22Rv1 (cell line): ENCODE results near the gene STRIP2.
"Not testable (repeated sequence)": the region's sequence is repeated elsewhere in the genome, so short reads cannot be mapped to it uniquely, and the experiment has no call there.

Experiments used
- H3K27ac ChIP-seq: fragments of 450-650 bp; 2 replicates; pipeline ENCODE4 v1.5.1; 2017
- ZFX ChIP-seq: fragments of 450-650 bp; IDR thresholded peaks from 2 replicates; pipeline ENCODE4 v1.6.1; 2017; ENCODE audit warnings: antibody characterized with exemption, borderline replicate concordance
- TF ChIP-seq, protein P1 (sequence below): fragments of 450-650 bp; IDR thresholded peaks from 2 replicates; pipeline ENCODE4 v1.5.1; 2017; ENCODE audit warnings: mild to moderate bottlenecking

STRIP2 gene

DNA sequence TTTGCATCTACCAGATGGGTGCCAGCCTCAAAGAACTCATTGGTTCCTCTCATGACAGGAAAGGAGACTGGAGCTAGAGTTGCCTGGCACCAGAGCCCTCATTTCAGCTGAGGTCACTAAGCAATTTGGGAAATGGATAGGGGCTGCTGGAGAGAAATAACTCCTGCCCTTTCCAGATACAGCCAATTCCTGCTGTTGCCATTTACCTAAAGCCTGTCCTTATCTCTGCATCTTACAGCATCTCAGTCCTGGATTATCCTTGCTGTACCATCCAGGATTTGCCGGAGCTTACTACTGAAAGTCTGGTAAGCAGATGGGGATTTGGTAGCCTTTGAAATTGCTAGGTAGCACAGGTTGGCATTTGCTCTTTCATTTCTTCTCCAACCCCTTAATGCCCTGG is 36.2 kb downstream of the STRIP2 start:
- no peak for TF ChIP-seq ZFX
- TF ChIP-seq, protein P1, sequence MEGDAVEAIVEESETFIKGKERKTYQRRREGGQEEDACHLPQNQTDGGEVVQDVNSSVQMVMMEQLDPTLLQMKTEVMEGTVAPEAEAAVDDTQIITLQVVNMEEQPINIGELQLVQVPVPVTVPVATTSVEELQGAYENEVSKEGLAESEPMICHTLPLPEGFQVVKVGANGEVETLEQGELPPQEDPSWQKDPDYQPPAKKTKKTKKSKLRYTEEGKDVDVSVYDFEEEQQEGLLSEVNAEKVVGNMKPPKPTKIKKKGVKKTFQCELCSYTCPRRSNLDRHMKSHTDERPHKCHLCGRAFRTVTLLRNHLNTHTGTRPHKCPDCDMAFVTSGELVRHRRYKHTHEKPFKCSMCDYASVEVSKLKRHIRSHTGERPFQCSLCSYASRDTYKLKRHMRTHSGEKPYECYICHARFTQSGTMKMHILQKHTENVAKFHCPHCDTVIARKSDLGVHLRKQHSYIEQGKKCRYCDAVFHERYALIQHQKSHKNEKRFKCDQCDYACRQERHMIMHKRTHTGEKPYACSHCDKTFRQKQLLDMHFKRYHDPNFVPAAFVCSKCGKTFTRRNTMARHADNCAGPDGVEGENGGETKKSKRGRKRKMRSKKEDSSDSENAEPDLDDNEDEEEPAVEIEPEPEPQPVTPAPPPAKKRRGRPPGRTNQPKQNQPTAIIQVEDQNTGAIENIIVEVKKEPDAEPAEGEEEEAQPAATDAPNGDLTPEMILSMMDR, result no peak
- no peak overlapping the region for H3K27ac ChIP-seq

DNA sequence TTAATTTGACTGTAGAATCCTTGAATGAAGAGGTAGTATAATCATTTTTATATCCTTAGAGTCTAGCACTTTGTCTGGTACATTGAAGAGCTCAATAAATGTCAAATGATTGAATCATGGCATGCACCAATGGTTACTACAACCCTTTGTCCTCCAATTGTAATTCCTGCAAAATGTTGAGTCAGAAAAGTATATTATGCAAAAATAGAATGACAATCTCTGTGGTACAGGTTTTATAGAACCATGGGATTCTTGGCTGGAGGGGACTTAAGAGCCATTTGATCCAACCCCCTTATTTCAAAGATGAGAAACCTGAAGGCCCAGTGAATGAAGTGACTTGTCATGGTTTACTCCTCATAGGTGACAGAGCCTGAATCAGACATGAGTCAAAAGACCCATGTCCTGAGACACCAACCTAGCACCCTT is 37.2 kb downstream of the STRIP2 start:
- no peak for TF ChIP-seq ZFX
- TF ChIP-seq, protein P1, result no peak
- H3K27ac ChIP-seq, result no peak overlapping the region

DNA sequence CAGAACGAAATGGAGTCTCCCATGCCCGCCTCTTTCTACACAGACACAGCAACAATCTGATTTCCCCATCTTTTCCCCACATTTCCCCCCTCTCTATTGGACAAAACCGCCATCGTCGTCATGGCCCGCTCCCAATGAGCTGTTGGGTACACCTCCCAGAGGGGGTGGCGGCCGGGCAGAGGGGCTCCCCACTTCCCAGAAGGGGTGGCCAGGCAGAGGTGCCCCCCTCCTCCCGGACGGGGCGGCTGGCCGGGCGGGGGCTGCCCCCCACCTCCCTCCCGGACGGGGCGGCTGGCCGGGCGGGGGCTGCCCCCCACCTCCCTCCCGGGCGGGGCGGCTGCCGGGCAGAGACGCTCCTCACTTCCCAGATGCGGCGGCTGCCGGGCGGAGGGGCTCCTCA is 41.7 kb downstream of the STRIP2 start:
- H3K27ac ChIP-seq, result not testable (repeated sequence)

DNA sequence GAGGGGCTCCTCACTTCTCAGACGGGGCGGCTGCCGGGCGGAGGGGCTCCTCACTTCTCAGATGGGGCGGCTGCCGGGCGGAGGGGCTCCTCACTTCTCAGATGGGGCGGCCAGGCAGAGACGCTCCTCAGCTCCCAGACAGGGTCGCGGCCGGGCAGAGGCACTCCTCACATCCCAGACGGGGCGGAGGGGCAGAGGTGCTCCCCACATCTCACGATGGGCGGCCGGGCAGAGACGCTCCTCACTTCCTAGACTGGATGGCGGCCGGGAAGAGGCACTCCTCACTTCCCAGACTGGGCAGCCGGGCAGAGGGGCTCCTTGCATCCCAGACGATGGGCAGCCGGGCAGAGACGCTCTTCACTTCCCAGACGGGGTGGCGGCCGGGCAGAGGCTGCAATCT is 42.2 kb downstream of the STRIP2 start:
- H3K27ac ChIP-seq, result not testable (repeated sequence)

DNA sequence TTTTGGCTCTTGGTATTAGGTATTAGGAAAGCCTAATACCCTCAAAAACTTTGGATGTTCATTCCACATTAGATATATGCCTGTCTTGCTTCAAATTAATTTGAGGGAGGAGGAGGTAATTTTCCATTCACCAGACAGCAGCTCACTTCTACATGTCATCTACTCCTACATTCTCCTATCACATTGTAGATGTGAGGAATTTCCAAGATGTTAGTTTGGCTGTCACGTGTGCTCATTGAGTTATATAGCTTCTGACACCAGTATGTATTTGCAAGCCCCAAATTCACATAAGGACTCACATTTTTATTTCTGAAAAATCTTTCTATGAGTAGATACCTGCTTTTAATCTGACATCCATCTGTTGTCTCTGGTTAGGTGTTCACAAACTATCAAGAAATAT is 45.6 kb downstream of the STRIP2 start:
- TF ChIP-seq, protein P1, result no peak
- no peak for TF ChIP-seq ZFX
- no peak overlapping the region for H3K27ac ChIP-seq

DNA sequence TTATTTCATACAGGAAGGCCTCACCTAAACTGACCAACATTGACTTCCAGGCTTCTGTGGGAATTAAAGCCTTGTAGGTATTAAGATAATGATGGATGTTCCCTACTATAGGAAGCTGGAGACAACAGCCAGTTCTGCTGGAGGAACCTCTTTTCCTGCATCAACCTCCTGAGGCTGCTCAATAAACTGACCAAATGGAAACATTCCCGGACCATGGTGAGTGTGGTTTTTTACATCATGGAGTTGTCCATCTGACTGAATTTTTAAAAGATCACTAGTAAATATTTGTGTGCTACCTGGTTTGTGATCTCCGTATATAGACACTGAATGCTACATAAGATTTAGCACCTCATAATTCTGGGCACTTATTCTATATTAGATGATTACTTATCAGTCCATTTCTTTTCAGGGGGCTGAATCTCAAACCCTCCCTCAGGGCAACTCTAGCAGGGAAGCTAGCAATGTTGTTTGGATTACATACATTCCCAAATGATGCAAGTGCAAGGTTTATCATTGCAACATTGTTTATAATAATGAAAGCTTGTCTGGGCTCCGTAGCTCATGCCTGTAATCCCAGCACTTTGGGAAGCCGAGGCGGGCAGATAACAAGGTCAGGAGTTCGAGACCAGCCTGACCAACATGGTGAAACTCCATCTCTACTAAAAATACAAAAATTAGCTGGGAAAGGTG is 46.6 kb downstream of the STRIP2 start:
- TF ChIP-seq ZFX, result no peak
- TF ChIP-seq, protein P1, result no peak
- no peak overlapping the region for H3K27ac ChIP-seq

DNA sequence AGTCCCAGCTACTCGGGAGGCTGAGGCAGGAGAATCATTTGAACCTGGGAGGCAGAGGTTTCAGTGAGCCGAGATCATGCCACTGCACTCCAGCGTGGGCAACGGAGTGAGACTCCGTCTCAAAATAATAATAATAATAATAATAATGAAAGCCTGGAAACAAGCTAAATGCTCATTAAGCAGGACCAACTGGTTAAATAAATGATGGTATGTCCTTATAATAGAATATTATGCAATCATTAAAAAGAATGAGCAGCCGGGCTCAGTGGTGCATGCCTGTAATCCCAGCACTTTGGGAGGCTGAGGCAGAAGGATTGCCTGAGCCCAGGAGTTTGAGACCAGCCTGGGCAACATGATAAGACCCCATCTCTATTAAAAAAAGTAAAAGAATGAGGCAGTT is 47.1 kb downstream of the STRIP2 start:
- not testable (repeated sequence) for H3K27ac ChIP-seq

DNA sequence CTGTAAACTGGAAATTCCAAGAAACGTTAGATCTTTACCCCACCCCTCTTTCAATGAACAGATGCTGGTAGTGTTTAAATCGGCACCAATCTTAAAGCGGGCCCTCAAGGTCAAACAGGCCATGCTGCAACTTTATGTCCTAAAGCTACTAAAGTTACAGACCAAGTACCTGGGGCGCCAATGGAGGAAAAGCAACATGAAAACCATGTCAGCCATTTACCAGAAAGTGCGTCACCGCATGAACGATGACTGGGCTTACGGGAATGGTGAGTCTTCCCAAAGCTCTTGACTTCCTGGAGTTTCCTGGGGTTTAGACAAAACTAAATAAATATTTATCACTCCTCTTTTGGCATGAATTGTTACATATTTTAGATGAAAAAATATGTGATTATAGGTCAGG is 48.5 kb downstream of the STRIP2 start:
- H3K27ac ChIP-seq, result no peak overlapping the region
- TF ChIP-seq, protein P1, result no peak
- no peak for TF ChIP-seq ZFX

DNA sequence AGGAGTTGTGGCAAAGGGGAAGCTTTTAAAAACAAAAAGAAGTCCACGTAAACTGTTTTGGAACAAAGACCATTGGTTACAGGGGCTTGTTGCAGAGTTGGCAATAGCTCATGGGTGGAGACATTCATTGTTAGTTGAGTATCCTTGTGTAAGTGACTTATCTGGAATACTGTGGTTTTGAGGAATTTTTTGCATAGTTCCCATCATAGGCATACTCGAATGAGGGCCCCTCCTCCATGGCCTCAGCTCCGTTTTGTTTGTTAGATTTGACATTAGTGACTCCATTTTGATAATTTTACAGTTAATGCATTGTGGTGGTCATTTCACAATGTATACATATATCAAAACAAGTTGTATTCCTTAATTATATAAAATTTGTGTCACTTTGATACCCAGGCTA is 55.3 kb downstream of the STRIP2 start:
- no peak overlapping the region for H3K27ac ChIP-seq
- TF ChIP-seq ZFX, result no peak
- TF ChIP-seq, protein P1, result no peak
